NCI-H2227 (cell line): ENCODE results near the gene COL4A1.
"Not testable (repeated sequence)": the region's sequence is repeated elsewhere in the genome, so short reads cannot be mapped to it uniquely, and the experiment has no call there.

Experiments
- DNase-seq: peaks from one replicate; lab custom pipeline; 2025; ENCODE audit not compliant: unreplicated experiment; lab: John Stamatoyannopoulos, UW

COL4A1 gene

DNA sequence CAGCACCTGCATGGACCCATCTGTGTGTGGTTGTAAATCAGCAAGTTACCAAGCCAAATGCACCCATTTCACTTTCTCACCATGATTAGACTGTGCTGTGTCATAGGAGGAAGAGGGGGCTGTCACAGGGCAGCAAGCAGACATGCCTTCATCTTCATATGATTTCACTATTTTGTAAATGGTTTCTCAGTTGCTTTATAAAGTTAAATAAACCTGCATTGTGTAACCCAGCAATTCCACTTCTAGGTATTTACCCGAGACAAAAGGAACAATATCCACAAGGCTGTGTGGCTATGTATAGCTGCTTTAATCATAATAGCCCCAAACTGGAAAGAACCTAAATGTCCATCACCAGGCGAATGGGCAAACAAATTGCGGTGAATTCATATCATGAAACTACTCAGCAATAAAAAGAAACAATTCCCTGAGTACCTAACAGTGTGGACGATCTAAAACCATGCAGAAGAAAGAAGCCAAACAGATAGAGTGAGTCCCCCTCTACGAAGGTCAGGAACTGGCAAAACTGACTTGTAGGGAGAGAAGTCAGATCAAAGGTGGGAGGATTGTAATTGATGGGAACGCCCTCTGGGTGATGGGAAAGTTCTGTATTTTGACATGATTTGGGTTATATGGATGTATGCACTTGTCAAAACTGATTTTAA lies 185.4 kb downstream of the COL4A1 start:
- DNase-seq: no peak

DNA sequence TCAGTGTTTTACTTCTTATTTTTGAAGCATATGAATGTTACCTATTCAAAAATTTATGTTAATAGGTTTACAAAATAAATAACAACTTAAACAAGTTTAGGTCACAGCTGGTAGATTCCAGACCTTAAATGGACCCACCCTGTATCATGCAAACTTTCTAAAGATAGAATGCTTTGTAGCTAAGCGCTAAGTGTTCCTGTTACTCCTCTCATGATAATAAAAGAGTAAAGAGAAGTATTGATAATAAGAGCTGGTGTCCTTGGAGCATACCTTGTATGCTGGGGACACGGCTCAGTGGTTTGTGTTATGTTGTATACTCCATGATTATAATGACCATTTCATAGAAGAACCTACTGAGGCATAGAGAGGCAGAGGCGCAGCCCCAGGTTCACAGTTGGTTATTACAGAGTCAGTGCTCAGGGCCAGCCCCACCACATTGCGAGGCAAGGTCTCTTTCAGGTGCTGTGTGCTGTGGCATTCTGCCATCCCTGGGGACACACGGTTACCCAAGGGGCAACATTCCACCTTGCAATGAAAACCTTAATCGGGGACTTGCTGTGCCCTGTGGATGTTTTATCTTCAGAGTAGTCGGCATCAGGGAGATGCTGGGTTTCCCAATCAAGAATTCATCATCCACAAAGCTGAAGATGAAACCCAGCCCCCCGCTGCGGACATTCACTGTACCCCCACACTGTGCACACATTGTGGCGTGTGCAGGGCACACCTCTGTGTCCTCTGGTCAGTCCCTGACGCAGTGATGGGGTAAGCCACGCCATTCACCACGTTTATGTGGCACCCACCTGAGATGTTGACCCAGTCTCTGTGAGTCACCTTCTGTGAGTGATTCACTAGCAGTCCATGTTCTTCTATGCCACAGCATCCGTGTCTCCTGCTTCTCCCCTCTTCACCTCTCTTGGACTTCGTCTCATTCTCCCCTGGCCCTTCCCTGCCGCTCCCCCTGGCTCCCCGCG lies 186.7 kb downstream of the COL4A1 start:
- DNase-seq: no peak

GRCh38 chr13:110118106-110118505 lies 188.9 kb downstream of the COL4A1 start:
- no peak for DNase-seq

- no peak for DNase-seq
These were observed 190.9 kb downstream of the COL4A1 start for GRCh38 chr13:110116072-110116487.

- DNase-seq: no peak
These were observed 191.4 kb downstream of the COL4A1 start for GRCh38 chr13:110115591-110115990.

DNA sequence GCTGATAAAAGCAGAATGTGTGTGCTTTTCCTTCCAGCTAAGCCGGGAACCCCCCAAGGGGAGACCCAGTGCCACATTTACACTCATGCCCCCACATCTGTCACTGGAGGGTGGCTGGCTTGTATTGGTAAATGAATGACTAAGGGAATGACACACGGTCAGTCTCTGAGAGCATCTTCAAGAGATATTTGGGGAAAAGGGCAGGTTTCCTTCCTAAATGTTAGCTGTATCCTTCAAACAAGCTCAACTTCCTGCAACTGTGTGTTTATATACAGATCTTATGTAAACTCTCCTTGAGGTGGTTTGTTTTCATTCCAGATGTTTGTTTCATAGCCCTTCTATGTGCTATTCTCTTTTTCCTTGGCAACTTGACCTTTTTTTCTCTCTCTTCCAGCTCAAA lies 192.6 kb downstream of the COL4A1 start:
- DNase-seq: no peak

GRCh38 chr13:110113284-110113764 lies 193.6 kb downstream of the COL4A1 start:
- DNase-seq: no peak

DNA sequence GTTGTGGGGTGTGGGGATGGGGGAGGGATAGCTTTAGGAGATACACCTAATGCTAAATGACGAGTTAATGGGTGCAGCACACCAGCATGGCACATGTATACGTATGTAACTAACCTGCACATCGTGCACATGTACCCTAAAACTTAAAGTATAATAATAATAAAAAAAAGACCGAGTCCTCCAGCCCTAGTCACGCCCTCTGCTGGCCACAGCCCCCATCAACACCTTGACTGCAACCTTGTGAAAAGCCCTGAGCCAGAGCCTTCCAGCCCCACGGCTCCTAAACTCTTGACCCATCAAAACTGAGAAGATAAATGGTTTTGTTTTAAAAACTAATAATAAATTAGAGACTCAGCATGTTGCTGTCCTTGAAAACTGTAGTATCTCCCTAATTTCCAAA lies 194.6 kb downstream of the COL4A1 start:
- not testable (repeated sequence) for DNase-seq

GRCh38 chr13:110110783-110111182 lies 196.2 kb downstream of the COL4A1 start:
- DNase-seq: no peak

DNA sequence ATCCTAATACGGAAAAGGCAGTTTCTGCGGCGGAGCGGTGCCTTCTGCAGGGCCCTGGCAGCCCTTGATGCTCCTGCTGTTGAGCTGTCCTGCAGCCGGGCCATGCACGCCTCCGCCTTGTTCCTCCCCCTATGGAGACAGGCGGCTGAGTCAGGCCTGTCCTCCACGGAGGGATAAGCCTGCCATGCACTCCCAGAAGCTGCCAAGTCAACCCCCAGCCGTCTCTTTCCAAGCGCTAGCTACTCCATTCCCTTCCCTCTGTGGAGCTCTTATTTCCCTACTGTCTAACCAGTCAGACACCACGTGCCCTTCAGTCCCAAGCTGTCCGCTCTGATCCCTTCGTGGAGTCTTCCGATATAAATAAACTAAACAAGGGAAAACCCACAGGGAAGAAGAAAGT lies 197.0 kb downstream of the COL4A1 start:
- DNase-seq: no peak

- DNase-seq: no peak
These were observed 197.7 kb downstream of the COL4A1 start for GRCh38 chr13:110109140-110109783.

DNA sequence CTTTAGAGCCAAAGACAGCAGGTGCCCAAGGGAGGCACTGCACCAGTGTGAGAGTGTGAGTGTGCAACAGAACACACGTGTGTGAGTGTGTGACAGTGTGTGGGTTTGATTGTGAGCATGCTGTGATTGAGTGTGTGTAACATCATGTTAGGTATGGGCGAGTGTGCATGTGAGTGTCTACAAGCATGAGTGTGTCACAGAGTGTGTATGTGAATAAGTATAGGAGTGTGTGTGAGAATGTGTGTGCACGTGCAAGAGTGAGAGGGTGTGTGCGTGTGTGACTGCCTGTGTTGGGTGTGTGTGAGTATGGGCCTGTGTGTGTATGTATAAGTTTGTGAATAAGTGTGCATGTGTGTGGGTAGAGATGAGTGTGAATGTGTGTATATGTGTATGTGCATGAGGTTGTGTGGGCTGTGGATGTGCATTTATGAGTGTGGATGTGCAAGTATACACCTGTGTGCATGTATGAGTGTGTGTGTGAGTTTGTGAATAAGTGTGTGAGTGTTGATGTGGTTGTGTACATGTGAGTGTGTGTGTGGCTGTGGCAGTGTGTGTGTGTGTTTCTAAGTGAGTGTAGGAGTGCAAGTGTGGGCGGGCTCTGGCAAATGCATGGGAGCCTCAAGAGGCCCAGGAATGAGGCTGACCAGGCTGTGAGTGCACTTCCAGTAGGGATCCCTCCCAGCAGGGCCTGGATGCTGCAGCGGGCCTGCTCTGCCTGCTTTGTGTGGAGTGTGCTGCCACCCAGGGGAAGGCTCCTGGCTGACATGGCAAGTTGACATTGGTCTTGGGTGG lies 198.4 kb downstream of the COL4A1 start:
- DNase-seq: no peak

GRCh38 chr13:110107568-110108347 lies 199.2 kb downstream of the COL4A1 start:
- no peak for DNase-seq

DNA sequence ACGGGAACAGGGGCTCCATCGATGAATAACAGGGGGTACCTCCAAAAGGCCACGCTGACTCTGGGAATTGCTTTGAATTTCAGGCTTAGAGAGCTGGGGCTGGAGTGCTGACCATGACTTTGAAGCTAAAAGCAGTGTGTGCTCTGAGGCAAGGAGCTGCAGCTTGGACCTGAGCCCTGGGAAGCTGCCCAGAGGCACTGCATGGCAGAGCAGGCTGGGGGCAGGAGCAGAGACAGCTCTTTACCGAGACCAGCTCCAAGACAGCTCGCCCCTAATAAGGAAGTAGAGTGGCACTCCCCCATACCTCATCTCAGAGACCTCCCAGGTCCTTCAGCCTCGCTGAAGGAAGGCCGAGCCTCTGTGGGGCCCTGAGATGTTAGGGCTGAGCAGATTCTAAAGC lies 200.2 kb downstream of the COL4A1 start:
- DNase-seq: no peak

- no peak for DNase-seq
These were observed 201.8 kb downstream of the COL4A1 start for GRCh38 chr13:110105136-110105535.

- no peak for DNase-seq
These were observed 203.4 kb downstream of the COL4A1 start for GRCh38 chr13:110103534-110103933.

DNA sequence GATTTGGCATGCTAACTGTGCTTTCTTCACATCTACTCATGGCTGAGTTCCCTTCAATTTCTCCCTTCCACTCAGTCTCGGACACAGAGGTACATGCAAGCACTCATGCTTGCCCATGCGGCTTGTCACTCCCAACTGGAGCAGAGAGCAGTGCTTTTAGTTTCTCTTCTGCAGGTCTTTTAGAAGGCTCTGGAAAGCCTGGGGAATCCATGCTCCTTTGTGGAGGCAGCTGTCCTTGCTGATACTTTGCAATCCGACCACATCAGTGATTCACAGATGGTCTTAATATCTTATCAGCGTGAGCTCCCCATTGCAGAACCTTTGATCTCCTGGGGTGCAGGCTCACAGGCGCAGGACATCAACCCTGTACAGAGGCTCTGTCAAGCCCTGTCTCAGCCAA lies 203.9 kb downstream of the COL4A1 start:
- DNase-seq: no peak

- DNase-seq: no peak
These were observed 204.9 kb downstream of the COL4A1 start for GRCh38 chr13:110102053-110102452.

GRCh38 chr13:110099922-110100321 lies 207.0 kb downstream of the COL4A1 start:
- no peak for DNase-seq
